Right lobe of liver (tissue), 4 donors: Measurements from ENCODE around the gene PGS1.

ENCODE experiments used
- POLR2A ChIP-seq: fragments of 450-650 bp; IDR thresholded peaks from one replicate; pipeline ENCODE4 v1.6.1; 2017; ENCODE audit warnings: antibody characterized with exemption, mild to moderate bottlenecking
- TF ChIP-seq, protein P1 (sequence below), 4 donors: fragments of 200-600 bp in 3 of 4; fragments of 450-650 bp in 1 of 4; IDR thresholded peaks; one replicate each; pipeline versions ENCODE4 v1.5.1 to v1.8.0; 2016 to 2022; ENCODE audit warnings: antibody characterized with exemption in 4 of 4, mild to moderate bottlenecking in 2 of 4
- donor health status: DM: no; HTN: no; CAD: no.
- donor health status: DM: no; HTN: no; CAD: no.
- donor health status: DM: no; HTN: yes; CAD: no.

DNA sequence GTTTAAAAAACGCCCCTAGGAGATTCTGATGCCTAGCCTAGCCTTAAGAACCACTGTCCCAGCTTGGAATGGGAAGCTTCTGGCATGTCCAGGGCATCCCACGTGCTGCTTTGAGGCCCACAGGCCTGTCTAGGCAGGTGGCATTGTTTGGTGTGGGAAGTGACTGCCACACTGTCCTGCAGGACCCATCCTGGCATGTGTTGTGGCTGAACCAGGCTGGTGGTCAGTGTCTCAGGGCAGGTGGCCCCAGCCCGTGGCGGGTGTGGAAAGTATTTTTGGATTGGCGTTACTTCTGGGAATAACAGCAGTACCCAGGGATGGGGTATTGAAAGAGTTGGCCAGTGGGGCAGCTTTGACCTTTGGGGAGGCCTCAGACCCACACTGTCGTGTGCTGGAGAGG, 27.9 kb downstream of the PGS1 start:
- TF ChIP-seq POLR2A: no peak
- TF ChIP-seq, protein P1, sequence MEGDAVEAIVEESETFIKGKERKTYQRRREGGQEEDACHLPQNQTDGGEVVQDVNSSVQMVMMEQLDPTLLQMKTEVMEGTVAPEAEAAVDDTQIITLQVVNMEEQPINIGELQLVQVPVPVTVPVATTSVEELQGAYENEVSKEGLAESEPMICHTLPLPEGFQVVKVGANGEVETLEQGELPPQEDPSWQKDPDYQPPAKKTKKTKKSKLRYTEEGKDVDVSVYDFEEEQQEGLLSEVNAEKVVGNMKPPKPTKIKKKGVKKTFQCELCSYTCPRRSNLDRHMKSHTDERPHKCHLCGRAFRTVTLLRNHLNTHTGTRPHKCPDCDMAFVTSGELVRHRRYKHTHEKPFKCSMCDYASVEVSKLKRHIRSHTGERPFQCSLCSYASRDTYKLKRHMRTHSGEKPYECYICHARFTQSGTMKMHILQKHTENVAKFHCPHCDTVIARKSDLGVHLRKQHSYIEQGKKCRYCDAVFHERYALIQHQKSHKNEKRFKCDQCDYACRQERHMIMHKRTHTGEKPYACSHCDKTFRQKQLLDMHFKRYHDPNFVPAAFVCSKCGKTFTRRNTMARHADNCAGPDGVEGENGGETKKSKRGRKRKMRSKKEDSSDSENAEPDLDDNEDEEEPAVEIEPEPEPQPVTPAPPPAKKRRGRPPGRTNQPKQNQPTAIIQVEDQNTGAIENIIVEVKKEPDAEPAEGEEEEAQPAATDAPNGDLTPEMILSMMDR (IDR thresholded peaks at IDR 0.05): no peak
